CD4-positive, alpha-beta T cell treated with Interferon gamma for 1 hour (primary cell): ENCODE results near the gene TAX1BP1.

ENCODE experiments used
- DNase-seq: peaks from one replicate; pipeline ENCODE4 v3.0.0-alpha.2; 2020

Gene TAX1BP1

GRCh38 chr7:27739909-27740448 lies at the start of gene TAX1BP1:
Gene TAX1BP1 (plus strand): TSS chr7:27740162. CDS start chr7:27748525, 8,363 bp downstream.
- DNase-seq: peak; percentile 94

- DNase-seq: no peak
These were observed 49.3 kb upstream of the TAX1BP1 start for GRCh38 chr7:27690649-27691048.

DNA sequence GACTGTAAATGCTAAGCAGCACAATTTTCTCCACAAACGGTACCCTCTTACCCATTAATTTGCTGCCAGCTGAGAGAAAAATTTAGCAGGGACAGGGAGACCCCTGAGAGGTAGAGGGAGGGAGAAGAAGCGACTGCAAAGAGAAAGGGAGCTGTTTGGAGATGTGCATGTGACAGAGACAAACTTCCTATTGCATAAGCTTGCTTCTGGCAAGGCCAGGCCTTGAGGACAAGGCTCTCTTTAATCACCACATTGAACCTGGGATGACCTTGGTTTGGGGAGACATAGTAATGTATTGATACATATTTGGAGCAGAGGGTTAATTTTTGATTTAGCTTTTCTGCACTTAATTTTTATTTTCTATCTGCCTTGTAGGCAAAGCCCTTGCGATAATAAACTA lies 46.2 kb upstream of the TAX1BP1 start:
- no peak for DNase-seq

- DNase-seq: no peak
These were observed 44.9 kb upstream of the TAX1BP1 start for GRCh38 chr7:27695096-27695495.

GRCh38 chr7:27697861-27698430 lies 42.0 kb upstream of the TAX1BP1 start:
- DNase-seq: peak; percentile 58

DNA sequence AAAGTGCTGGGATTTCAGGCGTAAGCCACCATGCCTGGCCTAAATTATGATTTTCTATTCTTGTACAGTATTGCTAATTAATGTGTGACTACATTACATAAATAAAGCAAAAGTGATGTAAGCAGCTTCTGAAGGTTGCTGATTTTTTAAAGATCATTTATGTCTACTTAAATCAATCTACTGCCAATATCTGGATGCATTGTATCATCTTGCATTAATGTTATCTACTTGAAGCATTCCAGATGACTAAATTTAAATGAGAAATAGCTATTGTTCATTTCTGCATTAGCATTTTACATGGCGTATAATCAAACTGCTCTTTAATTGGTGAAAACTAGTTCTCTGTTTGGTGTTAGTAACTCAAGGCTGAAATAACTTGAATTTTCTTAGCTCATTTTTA lies 40.2 kb upstream of the TAX1BP1 start:
- DNase-seq: no peak

DNA sequence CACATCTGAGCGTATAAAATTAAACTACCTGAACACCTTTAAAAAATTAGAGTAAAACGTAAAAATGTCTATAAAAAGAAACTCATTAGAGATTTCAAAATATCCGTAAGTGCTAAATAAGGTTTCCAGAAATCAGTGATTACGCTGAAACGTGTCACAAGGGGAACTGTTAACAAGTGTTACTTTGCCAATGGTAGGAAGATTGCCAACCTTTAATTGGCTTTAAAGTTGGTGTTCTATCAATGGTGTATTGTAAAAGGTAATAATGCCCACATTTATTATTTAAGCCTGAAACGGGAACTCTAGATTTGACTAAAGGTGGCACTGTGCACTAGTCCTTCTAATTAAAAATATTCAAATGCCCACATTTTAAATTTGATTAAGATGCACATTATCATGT lies 39.5 kb upstream of the TAX1BP1 start:
- no peak for DNase-seq

- DNase-seq: no peak
These were observed 36.8 kb upstream of the TAX1BP1 start for GRCh38 chr7:27703181-27703580.

- no peak for DNase-seq
These were observed 35.4 kb upstream of the TAX1BP1 start for GRCh38 chr7:27704422-27705199.

- DNase-seq: no peak
These were observed 34.8 kb upstream of the TAX1BP1 start for GRCh38 chr7:27705200-27705594.

DNA sequence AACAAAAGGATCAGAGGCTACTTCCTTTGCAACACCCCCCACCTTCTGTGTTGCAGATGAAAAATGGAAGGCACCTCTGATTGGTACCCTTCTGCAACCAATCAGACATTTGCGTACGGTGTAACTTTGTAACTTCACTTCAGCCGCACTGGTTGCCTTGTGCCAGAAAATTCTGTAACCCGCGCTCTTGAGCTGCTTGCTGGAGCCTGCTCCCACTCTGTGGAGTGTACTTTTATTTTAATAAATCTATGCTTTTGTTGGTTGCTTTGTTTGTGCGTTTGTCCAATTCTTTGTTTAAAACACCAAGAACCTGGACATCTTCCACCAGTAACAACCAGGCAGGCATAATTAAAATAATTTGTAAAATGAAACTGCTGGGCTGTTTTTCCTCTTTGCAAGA lies 31.5 kb upstream of the TAX1BP1 start:
- no peak for DNase-seq

- DNase-seq: no peak
These were observed 30.6 kb upstream of the TAX1BP1 start for GRCh38 chr7:27709137-27710075.

GRCh38 chr7:27712217-27712616 lies 27.7 kb upstream of the TAX1BP1 start:
- no peak for DNase-seq

DNA sequence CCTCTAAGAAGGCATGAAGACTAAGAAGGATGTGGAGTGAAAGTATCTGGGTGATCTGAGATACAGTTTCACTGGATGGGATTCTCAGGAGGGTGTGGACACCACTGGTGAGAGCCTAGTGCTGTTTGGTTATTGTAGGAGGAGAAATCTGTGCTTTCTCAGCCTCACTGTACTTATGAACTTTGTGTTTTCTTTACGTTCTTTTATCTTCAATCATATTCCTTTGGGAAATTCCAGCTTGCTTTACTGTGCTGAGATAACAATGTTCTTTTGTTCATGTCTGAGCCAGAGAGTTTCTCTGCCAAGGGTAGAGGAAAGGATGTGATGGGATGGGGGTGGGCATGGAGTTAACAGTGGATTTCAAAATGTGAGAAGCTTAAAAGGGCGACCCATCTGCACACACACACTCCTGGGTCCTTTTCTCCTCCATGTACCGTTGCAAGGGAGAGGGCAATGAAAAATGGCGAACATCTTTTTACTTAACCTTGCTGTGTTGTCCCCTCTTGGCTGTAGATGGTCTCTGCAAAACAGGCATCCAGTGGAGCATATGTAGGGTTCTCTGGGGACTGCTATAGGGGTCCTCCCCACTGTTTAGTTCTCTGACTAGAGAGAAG lies 25.0 kb upstream of the TAX1BP1 start:
- no peak for DNase-seq

- DNase-seq: no peak
These were observed 16.9 kb upstream of the TAX1BP1 start for GRCh38 chr7:27723085-27723484.

DNA sequence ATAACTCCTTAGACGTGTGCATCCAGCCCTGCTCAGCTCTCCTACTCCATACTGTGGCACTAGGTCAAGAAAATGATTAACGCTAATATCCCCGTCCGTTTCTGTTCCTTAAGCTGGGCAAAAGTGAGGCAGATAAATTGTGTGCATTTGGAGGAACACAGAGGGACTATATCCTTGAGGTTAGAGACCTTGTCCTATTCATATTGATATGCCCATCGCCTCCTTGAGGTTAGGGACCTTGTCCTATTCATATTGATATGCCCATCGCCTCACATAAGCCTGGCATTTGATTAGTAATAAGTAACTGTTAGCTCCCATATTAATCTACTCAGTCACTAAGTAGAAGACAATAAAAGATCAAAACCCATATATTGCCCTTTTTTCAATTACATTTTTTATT lies 12.9 kb upstream of the TAX1BP1 start:
- no peak for DNase-seq

DNA sequence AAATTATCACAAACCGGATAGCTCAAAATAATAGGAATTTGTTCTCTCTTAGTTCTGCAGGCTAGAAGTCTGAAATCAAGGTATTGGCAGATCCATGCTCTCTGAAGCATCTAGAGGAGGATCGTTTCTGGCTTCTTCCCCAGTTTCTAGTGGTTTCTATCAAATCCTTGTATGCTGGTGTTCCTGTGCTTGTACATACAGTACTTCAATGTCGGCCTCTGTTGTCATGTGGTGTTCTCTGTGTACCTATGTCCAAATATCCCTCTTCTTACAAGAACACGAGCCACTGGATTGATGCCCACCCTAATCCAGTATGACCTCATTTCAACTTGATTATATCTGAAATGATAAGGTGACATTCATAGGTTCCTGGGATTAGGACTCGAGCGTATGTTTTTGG lies 9.8 kb upstream of the TAX1BP1 start:
- DNase-seq: no peak

DNA sequence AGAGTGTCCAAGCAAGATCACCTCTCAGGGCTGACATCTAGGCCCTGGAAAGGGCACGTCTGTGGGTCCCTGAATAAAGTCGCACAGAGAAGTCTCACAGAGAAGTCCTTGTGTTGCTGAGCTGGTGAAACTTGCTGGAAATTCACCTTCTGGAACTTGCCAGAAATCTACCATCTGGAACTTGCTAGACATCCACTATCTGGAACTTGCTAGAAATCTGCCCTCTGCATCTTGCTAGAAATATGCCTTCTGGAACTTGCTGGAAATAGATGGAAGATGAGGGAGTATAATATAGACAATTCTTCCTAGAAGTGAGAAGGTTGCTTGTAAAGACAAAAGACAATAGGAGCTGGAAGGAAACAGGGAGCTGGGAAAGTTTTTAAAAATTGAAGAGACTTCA lies 5.4 kb upstream of the TAX1BP1 start:
- DNase-seq: no peak

DNA sequence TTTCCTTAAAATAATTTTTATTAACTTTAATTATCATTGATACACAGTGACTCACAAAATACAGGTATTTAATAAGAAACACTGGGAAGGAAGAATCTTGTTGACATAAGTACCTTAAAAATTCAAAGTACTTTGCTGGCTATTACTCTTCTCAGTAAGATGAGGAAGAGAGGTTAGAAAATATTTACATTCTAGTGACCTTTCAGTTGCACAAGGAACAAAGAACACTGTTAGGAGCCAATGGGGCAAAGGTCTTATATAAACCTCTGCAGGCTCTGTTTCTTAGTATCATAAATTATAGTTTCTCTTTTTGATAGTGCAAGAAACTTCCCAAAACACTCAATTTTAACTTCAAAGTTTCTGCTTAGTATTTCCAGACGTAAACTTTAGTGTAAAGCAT lies 4.8 kb upstream of the TAX1BP1 start:
- no peak for DNase-seq

- no peak for DNase-seq
These were observed 4.1 kb upstream of the TAX1BP1 start for GRCh38 chr7:27735831-27736230.

GRCh38 chr7:27737178-27737577 lies 2.8 kb upstream of the TAX1BP1 start:
- no peak for DNase-seq

DNA sequence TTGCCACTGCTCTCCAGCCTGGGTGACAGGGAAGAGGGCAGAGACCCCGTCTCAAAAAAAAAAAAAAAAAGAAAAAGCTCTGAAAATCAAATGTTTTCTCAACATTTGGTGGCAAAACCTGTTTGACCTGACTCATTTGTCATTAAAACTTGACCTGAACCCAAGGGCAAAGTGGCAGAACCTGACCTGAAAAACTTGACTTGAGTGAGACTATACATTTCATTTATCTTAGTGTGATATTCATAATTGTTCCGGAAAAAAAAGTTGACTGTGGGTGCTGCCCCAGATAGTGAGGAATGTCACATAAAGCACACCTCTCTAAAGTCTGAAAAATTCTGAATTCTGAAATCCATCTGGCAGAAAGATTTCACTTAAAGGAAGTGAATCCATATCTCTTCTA lies 2.3 kb upstream of the TAX1BP1 start:
- no peak for DNase-seq

DNA sequence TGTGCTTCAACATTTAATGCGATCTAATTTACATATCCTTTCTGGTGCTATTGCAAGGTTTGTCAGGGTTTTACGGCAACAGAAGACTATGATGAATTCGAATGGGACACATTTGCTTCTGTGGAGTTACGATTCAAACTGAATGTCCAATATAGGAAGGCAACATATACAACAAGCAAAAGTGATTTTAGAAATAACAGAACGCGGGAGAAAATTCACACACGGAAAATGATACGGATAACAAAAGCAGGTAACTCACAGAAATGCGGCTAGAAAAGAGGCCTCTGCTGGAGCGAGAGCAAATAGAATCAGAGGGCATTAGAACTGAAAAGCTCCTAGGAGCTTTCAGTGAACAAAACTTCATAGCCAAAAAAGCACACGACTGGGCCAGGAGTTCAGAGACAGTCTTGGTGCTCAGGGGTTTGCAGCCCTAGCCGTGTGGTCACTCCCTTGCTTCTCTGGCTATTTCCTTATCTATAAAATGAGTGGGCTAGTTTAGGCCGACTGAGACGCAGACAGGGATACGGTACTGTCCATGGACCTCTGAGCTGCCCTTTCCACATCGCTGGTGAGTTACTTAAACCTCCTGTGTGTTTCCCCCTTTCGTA lies 557 bp upstream of the TAX1BP1 start:
- DNase-seq: no peak
